Neural cell (in vitro differentiated cells): ENCODE results near the gene USP32. TPM values are rescaled to one million over a fixed set of nuclear protein-coding genes. Genes with fewer than 3 reads are reported as not detected.

Experiments
- H2AFZ ChIP-seq: fragments of 200-600, 300-800 bp; sonication (generic), shearing (Covaris generic); 2 replicates; pipeline ENCODE4 v1.6.0; 2014; ENCODE audit warnings: low read depth, mild to moderate bottlenecking, antibody characterized with exemption, low read length, moderate library complexity
- H3F3A ChIP-seq: fragments of 200-600 bp; shearing (Covaris generic); 2 replicates; pipeline ENCODE4 v1.6.1; 2016; ENCODE audit warnings: mild to moderate bottlenecking, moderate library complexity, mixed read lengths, antibody characterized with exemption, low read length; ENCODE audit not compliant: insufficient read depth, poor library complexity, severe bottlenecking
- H3K27ac ChIP-seq: fragments of 200-600, 300-800 bp; sonication (generic), shearing (Covaris generic); 2 replicates; pipeline ENCODE4 v1.5.1; 2014; ENCODE audit warnings: mild to moderate bottlenecking, low read length, moderate library complexity
- H3K27me3 ChIP-seq: fragments of 300-800, 200-600 bp; sonication (generic), shearing (Covaris generic); 2 replicates; pipeline ENCODE4 v1.6.0; 2014; ENCODE audit warnings: mild to moderate bottlenecking, low read depth, low read length, moderate library complexity; ENCODE audit not compliant: insufficient read depth
- H3K36me3 ChIP-seq: fragments of 300-800, 200-600 bp; sonication (generic), shearing (Covaris generic); 2 replicates; pipeline ENCODE4 v1.5.1; 2014; ENCODE audit warnings: mild to moderate bottlenecking, antibody characterized with exemption, low read length, moderate library complexity; ENCODE audit not compliant: insufficient read depth
- H3K4me2 ChIP-seq: fragments of 300-800, 200-600 bp; sonication (generic), shearing (Covaris generic); 2 replicates; pipeline ENCODE4 v1.6.0; 2014; ENCODE audit warnings: mild to moderate bottlenecking, low read length
- H3K4me3 ChIP-seq: fragments of 300-800, 200-600 bp; sonication (generic), shearing (Covaris generic); 2 replicates; pipeline ENCODE4 v1.5.1; 2014; ENCODE audit warnings: mild to moderate bottlenecking, low read length, moderate library complexity
- H3K79me2 ChIP-seq: fragments of 200-600 bp; shearing (Covaris generic); replicated peaks from 2 replicates; pipeline ENCODE4 v1.6.0; 2014; ENCODE audit warnings: mild to moderate bottlenecking, low read length, moderate library complexity; ENCODE audit not compliant: insufficient read depth
- H3K9ac ChIP-seq: fragments of 300-800, 200-600 bp; sonication (generic), shearing (Covaris generic); 2 replicates; pipeline ENCODE4 v1.6.1; 2016; ENCODE audit warnings: mild to moderate bottlenecking, low read length, mixed read lengths
- H3K9me2 ChIP-seq: fragments of 200-600 bp; shearing (Covaris generic); 2 replicates; pipeline ENCODE4 v1.6.1; 2016; ENCODE audit warnings: mild to moderate bottlenecking, low read length, mixed read lengths; ENCODE audit not compliant: insufficient read depth
- H3K9me3 ChIP-seq: fragments of 200-600, 300-800 bp; sonication (generic), shearing (Covaris generic); 2 replicates; pipeline ENCODE4 v1.6.1; 2016; ENCODE audit warnings: mild to moderate bottlenecking, mixed run types, low read length, moderate library complexity, mixed read lengths
- H4K20me1 ChIP-seq: fragments of 200-600 bp; shearing (Covaris generic); 2 replicates; pipeline ENCODE4 v1.6.1; 2016; ENCODE audit warnings: mild to moderate bottlenecking, mixed run types; ENCODE audit not compliant: insufficient read depth
- CTCF ChIP-seq: fragments of 450-650 bp; IDR thresholded peaks from 2 replicates; pipeline ENCODE4 v1.5.1; 2014; ENCODE audit warnings: antibody characterized with exemption, mild to moderate bottlenecking, moderate library complexity; ENCODE audit not compliant: poor library complexity, severe bottlenecking
- EP300 ChIP-seq: fragments of 450-650 bp; conservative IDR thresholded peaks from 2 replicates; pipeline ENCODE4 v1.6.1; 2014; ENCODE audit warnings: antibody characterized with exemption, mild to moderate bottlenecking, moderate library complexity; ENCODE audit not compliant: poor library complexity, severe bottlenecking
- MXI1 ChIP-seq: fragments of 450-650 bp; conservative IDR thresholded peaks from 2 replicates; pipeline ENCODE4 v1.6.1; 2014; ENCODE audit warnings: antibody characterized with exemption, mild to moderate bottlenecking; ENCODE audit not compliant: poor library complexity, severe bottlenecking
- POLR2AphosphoS5 ChIP-seq: IDR thresholded peaks from 2 replicates; pipeline ENCODE4 v1.6.1; 2012
- RAD21 ChIP-seq: fragments of 450-650 bp; conservative IDR thresholded peaks from 2 replicates; pipeline ENCODE4 v1.6.1; 2014; ENCODE audit warnings: antibody characterized with exemption, mild to moderate bottlenecking, moderate library complexity
- REST ChIP-seq: IDR thresholded peaks from 2 replicates; pipeline ENCODE4 v1.6.1; 2012; ENCODE audit warnings: borderline replicate concordance
- SMC3 ChIP-seq: fragments of 450-650 bp; conservative IDR thresholded peaks from 2 replicates; pipeline ENCODE4 v1.6.1; 2014; ENCODE audit warnings: antibody characterized with exemption, mild to moderate bottlenecking, moderate library complexity; ENCODE audit not compliant: poor library complexity
- TAF1 ChIP-seq: IDR thresholded peaks from 2 replicates; pipeline ENCODE4 v1.6.1; 2012; ENCODE audit warnings: low read depth
- polyA plus RNA-seq: library from polyadenylated mRNA; depleted of rRNA; stranded (reverse); fragments of >200 nt; gene quantifications from 2 replicates; pipeline ENCODE4 v1.2.3, GENCODE V29; 2014

The USP32 gene
- polyA plus RNA-seq, 1 donor from 2014 or later, result 25.7 TPM

- Histone ChIP-seq H3K9ac (no peak overlapping the region), H3K4me2 (no peak overlapping the region), H4K20me1 (no peaks in the 10 kb centered on the region), H3F3A (no peaks in the 10 kb centered on the region), H2AFZ (no peak overlapping the region), H3K9me2 (no peaks in the 10 kb centered on the region), H3K4me3 (no peak overlapping the region), H3K27ac (no peak overlapping the region), H3K79me2 (no peaks in the 10 kb centered on the region), H3K27me3 (no peaks in the 10 kb centered on the region), H3K36me3 (no peaks in the 10 kb centered on the region), H3K9me3 (no peaks in the 10 kb centered on the region)
- no peak for TF ChIP-seq MXI1
These were observed 226.0 kb downstream of the USP32 start for GRCh38 chr17:60165971-60166370.

DNA sequence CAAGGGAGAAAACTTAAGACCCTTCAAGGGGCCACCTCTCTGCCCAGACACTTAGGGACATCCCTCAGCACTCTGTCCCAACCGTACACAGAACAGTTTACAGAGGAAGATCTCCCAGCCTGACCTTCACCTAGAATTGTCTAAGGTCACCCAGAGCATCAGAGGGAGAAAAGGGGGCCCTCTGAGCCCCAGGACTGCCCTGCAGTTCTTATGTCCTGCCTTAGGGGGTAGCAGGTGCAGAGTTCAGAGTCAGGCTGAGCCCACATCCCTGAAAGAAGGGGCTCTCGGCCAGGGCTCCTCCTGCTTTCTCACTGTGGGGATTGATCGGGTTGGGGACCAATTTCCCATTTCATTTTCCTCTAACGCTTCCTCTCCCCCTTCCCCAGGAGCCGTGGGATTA is 226.7 kb downstream of the USP32 start:
- Histone ChIP-seq H2AFZ (no peak overlapping the region), H3K27ac (no peak overlapping the region), H3K9ac (no peak overlapping the region), H3K9me2 (no peaks in the 10 kb centered on the region), H3F3A (no peaks in the 10 kb centered on the region), H3K9me3 (no peaks in the 10 kb centered on the region), H3K4me3 (no peak overlapping the region), H3K27me3 (no peaks in the 10 kb centered on the region), H3K4me2 (no peak overlapping the region), H3K79me2 (no peaks in the 10 kb centered on the region), H4K20me1 (no peaks in the 10 kb centered on the region), H3K36me3 (no peaks in the 10 kb centered on the region)
- no peak for TF ChIP-seq CTCF
- no peak for TF ChIP-seq EP300
- no peak for TF ChIP-seq REST
- no peak for TF ChIP-seq POLR2AphosphoS5
- no peak for TF ChIP-seq TAF1
- TF ChIP-seq SMC3, result no peak
- TF ChIP-seq MXI1, result no peak

DNA sequence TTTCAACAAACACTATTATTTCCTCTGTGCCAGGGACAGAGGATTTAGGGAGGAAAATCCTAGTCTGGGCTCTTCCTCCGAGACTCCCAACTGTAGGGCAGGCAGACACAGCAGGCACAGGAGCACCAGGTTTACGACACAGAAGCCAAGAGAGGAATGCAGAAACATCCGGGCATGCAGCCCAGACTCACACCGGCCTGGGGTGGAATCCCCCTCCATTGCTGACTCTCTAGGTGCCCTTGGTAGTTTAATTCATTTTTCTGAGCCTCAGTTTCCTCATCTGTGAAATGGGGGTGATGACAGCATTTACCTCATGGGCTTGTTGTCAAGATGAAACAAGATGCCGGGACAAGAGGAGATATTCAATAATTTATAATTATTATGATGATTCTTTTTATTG is 227.2 kb downstream of the USP32 start:
- no peaks in the 10 kb centered on the region for H3K9me2 ChIP-seq
- H3K4me2 ChIP-seq, result no peak overlapping the region
- no peaks in the 10 kb centered on the region for H3F3A ChIP-seq
- H3K79me2 ChIP-seq, result no peaks in the 10 kb centered on the region
- TF ChIP-seq CTCF (no peak), RAD21 (no peak), SMC3 (no peak)
- H3K27ac ChIP-seq, result no peak overlapping the region
- no peaks in the 10 kb centered on the region for H3K36me3 ChIP-seq
- no peaks in the 10 kb centered on the region for H3K9me3 ChIP-seq
- no peak overlapping the region for H2AFZ ChIP-seq
- H4K20me1 ChIP-seq, result no peaks in the 10 kb centered on the region
- H3K27me3 ChIP-seq, result no peaks in the 10 kb centered on the region
- no peak overlapping the region for H3K4me3 ChIP-seq
- H3K9ac ChIP-seq, result no peak overlapping the region
